ENCODE measurements around the gene DNASE1L1. TPM values are rescaled to one million over a fixed set of nuclear protein-coding genes. Genes with fewer than 3 reads are reported as not detected.
"Not testable (repeated sequence)": the region's sequence is repeated elsewhere in the genome, so short reads cannot be mapped to it uniquely, and the experiment has no call there.

The DNASE1L1 gene
- total RNA-seq, 4 donors from 2014 or later = 14.6 to 30.7 (median 21.2) TPM

DNA sequence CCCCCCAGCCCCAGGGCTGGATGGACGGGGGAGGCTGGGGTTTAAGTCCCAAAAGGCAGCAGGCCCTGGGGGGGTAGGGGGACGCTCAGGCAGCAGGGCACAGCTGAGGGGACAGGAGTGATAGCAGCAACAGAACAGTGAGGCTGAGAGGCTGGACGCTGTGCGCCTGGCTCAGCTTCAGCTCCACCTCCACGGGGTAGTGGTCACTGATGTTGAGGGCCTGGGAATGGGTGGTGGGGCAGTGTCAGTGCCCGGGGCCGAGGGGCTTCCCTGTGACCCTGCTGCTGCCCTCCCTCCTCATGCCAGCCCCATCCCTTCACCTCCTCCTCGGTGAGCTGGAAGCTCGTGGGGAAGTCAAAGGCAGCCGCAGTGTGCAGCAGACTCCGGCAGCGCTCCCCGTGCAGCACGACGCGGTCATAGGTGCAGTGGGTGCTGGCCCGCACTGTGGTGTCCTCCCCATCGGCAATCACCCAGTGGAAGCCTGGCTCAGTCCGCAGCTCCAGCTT is 6.4 kb downstream of the DNASE1L1 start:
- Histone ChIP-seq H3K9me3 (no peaks in the 10 kb centered on the region), H3K27ac (peak overlapping the region; percentile 18), H3K36me3 (peaks cover 8% of the 10 kb centered on the region), H3K4me3 (no peak overlapping the region), H3K27me3 (no peaks in the 10 kb centered on the region), H3K4me1 (peaks cover 28% of the 10 kb centered on the region)
- no peak for TF ChIP-seq POLR2AphosphoS5 (IDR thresholded peaks at IDR 0.05)
- no peak for TF ChIP-seq POLR2A (IDR thresholded peaks at IDR 0.05)
- TF ChIP-seq, protein P1, sequence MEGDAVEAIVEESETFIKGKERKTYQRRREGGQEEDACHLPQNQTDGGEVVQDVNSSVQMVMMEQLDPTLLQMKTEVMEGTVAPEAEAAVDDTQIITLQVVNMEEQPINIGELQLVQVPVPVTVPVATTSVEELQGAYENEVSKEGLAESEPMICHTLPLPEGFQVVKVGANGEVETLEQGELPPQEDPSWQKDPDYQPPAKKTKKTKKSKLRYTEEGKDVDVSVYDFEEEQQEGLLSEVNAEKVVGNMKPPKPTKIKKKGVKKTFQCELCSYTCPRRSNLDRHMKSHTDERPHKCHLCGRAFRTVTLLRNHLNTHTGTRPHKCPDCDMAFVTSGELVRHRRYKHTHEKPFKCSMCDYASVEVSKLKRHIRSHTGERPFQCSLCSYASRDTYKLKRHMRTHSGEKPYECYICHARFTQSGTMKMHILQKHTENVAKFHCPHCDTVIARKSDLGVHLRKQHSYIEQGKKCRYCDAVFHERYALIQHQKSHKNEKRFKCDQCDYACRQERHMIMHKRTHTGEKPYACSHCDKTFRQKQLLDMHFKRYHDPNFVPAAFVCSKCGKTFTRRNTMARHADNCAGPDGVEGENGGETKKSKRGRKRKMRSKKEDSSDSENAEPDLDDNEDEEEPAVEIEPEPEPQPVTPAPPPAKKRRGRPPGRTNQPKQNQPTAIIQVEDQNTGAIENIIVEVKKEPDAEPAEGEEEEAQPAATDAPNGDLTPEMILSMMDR (IDR thresholded peaks at IDR 0.05) = no peak
- TF ChIP-seq EP300 (IDR thresholded peaks at IDR 0.05) = no peak
- no peak for DNase-seq (ENCODE audit: low spot score in 2 of 2)
- 82% methylated on average over 15 of the region's 19 CpGs for WGBS

DNA sequence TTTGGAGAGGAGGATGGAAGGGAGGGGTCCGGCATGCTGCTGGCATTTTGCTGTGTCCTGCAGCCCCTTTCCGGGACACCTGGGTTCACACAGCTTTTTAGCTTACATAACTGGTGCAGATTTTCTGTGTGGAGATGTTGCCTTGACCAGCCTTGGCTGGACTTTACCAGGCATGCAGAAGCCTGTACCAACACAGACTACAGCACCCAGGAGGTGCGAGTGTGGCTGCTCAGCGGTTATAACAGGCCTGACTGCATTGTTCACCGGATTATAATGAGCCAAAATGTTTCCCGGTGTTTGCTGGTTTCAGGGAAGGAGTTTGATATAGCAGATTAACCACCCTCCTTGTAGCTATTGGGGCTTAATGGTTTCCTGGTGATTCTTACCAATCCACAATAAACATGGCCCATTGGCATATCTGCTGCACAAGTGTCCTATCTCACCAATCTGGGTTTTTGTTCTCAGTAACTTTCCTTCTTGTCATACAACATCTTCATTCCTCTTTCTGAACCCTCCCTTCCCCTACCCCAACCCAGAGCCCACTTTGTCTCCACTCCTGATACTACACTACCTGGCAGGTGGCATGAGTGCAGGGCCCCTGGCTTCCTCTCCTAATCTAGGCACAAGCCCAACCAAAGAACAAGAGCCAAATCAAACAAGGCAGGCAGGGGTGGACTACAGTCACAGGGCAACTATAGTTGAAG is 7.0 kb downstream of the DNASE1L1 start:
- Histone ChIP-seq H3K9me3 (no peaks in the 10 kb centered on the region), H3K27ac (peak overlapping the region; percentile 18), H3K27me3 (no peaks in the 10 kb centered on the region), H3K4me3 (no peak overlapping the region), H3K4me1 (peaks cover 30% of the 10 kb centered on the region), H3K36me3 (peaks cover 8% of the 10 kb centered on the region)
- TF ChIP-seq POLR2A (IDR thresholded peaks at IDR 0.05) (no peak), EP300 (IDR thresholded peaks at IDR 0.05) (no peak), POLR2AphosphoS5 (IDR thresholded peaks at IDR 0.05) (no peak)
- WGBS = 45% methylated on average over 6 of the region's 6 CpGs
- no peak for DNase-seq (ENCODE audit: low spot score in 2 of 2)

DNA sequence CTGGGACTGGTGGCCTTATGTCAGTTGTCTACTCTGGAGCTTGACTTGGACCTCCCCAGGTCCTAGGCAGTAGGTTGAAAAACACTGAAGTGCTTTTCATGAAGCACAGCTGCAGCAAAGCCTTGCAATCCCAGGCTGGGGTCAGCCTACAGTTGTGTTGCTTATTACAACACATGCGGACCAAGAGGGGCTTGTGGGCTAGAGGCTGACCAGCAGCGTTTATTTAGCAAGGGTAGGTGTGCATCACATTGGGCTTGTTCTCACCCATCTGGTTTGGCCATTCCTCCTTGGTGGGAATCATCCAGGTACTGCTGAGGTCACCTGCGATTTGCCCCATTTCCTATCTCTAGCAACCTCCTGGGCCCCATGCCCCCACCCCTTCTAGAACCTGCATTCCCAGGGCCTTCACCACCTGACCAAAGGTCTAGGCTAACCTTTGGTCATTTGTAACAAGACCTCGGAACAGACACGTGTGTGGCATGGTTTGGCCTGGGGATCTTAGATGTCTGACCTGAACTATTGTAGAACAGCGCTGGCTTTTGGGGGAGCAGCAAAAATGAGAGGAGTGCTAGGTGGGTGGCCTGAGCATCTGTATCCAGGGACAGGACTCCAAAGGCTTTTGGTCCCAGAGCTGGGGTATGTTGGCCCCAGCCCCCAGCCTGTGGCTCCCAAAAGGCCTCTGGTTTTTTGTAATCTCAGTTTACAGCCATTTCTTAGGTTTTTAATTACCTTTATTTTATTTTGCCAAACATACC is 7.8 kb downstream of the DNASE1L1 start:
- TF ChIP-seq, protein P1 (IDR thresholded peaks at IDR 0.05) = no peak
- TF ChIP-seq POLR2A (IDR thresholded peaks at IDR 0.05) (no peak), EP300 (IDR thresholded peaks at IDR 0.05) (no peak)
- 60% methylated on average over 6 of the region's 6 CpGs for WGBS
- Histone ChIP-seq H3K9me3 (no peaks in the 10 kb centered on the region), H3K4me3 (no peak overlapping the region), H3K27me3 (no peaks in the 10 kb centered on the region), H3K36me3 (peaks cover 8% of the 10 kb centered on the region), H3K4me1 (peaks cover 34% of the 10 kb centered on the region), H3K27ac (no peak overlapping the region)
- no peak for DNase-seq (ENCODE audit: low spot score in 2 of 2)

DNA sequence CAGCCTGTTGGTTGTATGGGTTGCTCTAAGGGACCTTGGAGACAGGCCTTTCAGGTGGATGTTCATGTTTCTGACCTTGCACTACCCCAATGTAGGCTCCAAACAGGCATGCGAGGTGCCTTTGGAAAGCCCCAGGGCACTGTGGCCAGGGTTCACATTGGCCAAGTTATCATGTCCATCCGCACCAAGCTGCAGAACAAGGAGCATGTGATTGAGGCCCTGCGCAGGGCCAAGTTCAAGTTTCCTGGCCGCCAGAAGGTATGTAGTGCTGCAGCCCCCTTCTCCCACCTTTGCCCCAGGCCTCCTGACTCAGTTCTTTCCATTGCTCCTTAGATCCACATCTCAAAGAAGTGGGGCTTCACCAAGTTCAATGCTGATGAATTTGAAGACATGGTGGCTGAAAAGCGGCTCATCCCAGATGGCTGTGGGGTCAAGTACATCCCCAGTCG is 8.7 kb downstream of the DNASE1L1 start:
- not testable (repeated sequence) for H3K27me3 ChIP-seq; H3K36me3 ChIP-seq; DNase-seq (ENCODE audit: low spot score in 2 of 2); H3K9me3 ChIP-seq; H3K27ac ChIP-seq
- peak overlapping the region; percentile 70 for H3K4me3 ChIP-seq
- 69% methylated on average over 5 of the region's 6 CpGs for WGBS
- peaks cover 34% of the 10 kb centered on the region for H3K4me1 ChIP-seq

DNA sequence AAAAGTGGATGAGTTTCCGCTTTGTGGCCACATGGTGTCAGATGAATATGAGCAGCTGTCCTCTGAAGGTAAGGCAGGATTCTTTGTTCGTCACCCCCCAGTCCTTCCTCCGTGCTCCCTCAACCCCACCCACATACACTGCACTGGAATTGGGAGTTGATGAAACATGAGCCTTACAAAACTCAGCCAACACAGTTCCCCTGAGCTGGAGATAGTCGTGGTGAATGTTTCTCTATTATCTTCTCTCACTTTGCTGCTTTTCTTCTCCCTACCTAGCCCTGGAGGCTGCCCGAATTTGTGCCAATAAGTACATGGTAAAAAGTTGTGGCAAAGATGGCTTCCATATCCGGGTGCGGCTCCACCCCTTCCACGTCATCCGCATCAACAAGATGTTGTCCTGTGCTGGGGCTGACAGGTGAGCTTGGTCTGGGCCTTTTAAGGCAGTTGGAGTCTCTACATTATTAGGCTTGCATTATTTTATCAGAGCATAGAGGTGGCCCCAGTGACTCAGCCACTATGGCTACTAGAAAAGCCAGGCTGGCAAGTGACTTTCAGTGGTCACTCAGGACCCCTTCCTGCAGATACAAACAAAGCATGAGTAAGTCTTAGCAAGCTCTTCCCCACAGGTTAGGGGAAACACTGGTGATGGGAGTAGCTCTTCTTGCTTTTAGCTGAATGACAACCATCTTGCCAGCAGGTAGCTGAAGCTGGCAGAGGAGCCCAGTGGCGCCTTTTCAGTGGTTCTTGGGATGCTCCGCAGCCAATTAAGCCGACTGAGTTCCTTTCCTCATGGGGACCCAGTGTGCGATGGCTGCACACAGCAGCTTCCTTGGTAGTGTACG is 9.3 kb downstream of the DNASE1L1 start:
- peaks cover 8% of the 10 kb centered on the region for H3K36me3 ChIP-seq
- WGBS = 63% methylated on average over 12 of the region's 14 CpGs
- no peaks in the 10 kb centered on the region for H3K9me3 ChIP-seq
- H3K27me3 ChIP-seq = no peaks in the 10 kb centered on the region
- peak overlapping the region; percentile 70 for H3K4me3 ChIP-seq
- no peak for DNase-seq (ENCODE audit: low spot score in 2 of 2)
- peak overlapping the region; percentile 98 for H3K27ac ChIP-seq
- H3K4me1 ChIP-seq = peaks cover 34% of the 10 kb centered on the region
- no peak for TF ChIP-seq EP300 (IDR thresholded peaks at IDR 0.05)

DNA sequence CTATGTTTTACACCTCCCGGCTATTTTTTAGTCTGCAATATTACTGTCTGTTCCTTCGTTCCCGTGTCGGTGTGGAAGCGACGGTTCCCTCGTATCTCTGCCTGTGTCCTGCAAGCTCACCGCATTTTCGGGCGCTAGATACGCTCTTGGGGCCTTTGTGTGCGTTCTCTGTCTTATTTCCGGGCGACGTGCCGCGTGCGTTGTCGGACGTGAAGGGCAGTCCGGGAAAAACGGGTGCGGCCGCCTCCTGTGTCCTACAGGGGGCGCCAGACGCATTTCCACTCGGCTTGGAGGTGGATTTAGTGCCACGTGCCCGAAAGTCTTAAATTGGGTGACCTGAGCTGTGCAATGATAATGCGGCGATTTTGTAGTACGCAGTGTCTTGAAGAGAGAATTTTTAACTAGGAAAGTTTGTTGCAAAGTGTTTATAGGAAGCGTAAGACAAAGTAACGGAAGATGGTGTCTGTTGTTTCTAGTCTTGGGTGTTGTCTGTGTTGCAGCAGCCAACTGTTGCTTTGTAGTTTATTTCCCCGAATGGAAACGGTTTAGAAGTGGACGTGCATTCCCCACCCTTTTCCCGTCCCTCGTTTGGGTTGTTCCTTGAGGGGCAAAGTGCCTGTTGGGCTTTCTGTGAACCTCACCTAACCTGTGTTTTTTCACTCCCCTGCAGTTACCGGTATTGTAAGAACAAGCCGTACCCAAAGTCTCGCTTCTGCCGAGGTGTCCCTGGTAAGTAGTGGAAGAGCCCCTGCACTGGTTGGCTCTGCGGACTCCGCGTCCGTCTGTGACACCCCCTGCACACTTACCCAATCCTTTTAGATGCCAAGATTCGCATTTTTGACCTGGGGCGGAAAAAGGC is 10.2 kb downstream of the DNASE1L1 start:
- Histone ChIP-seq H3K36me3 (peaks cover 8% of the 10 kb centered on the region), H3K4me3 (peak overlapping the region; percentile 70), H3K27me3 (no peaks in the 10 kb centered on the region), H3K27ac (peak overlapping the region; percentile 98), H3K4me1 (peaks cover 34% of the 10 kb centered on the region), H3K9me3 (no peaks in the 10 kb centered on the region)
- TF ChIP-seq POLR2A (IDR thresholded peaks at IDR 0.05) (no peak), POLR2AphosphoS5 (IDR thresholded peaks at IDR 0.05) (peak in 1 of 3 donors; percentile 10), EP300 (IDR thresholded peaks at IDR 0.05) (no peak)
- TF ChIP-seq, protein P1 (IDR thresholded peaks at IDR 0.05) = peak; percentile 71 to 83
- peak; percentile 93 to 94 for DNase-seq (ENCODE audit: low spot score in 2 of 2)
- 36% methylated on average over 49 of the region's 49 CpGs for WGBS

All from suprapubic skin (tissue), 4 donors.